Omental fat pad (tissue), 4 donors: ENCODE results near the gene FAM81A. TPM values are rescaled to one million over a fixed set of nuclear protein-coding genes. Genes with fewer than 3 reads are reported as not detected.
A peak's percentile ranks its signal among the peaks of the same experiment; 100 is the strongest.
"Not testable (repeated sequence)": the region's sequence is repeated elsewhere in the genome, so short reads cannot be mapped to it uniquely, and the experiment has no call there.

Source experiments
- ATAC-seq: fragments of 150-250 bp; one replicate; pipeline ENCODE4 v1.9.1; 2016; ENCODE audit warnings: mild to moderate bottlenecking, moderate library complexity; ENCODE audit not compliant: low FRiP score
- DNase-seq: peaks from one replicate; pipeline ENCODE4 v3.0.0-alpha.2; 2019; ENCODE audit warnings: low spot score
- CTCF ChIP-seq, 3 donors: fragments of 450-650 bp; IDR thresholded peaks; one replicate each; pipeline ENCODE4 v1.5.1; 2016 to 2017; ENCODE audit warnings: antibody characterized with exemption in 3 of 3, mild to moderate bottlenecking in 3 of 3, moderate library complexity in 2 of 3
- total RNA-seq, 4 donors: library from RNA; depleted of rRNA; stranded (reverse); fragments of >200 nt; gene quantifications; one replicate each; pipeline ENCODE4 v1.1.0, GENCODE V29; 2016

FAM81A gene
- total RNA-seq, 4 donors from 2014 or later: 0.38 to 0.93 (median 0.72) TPM; not detected in 1

- ATAC-seq: no peak
- TF ChIP-seq CTCF (IDR thresholded peaks at IDR 0.05): no peak
- DNase-seq: no peak
These were observed 81.3 kb downstream of the FAM81A start for GRCh38 chr15:59519329-59519728.

- no peak for ATAC-seq
- no peak for DNase-seq
- no peak for TF ChIP-seq CTCF (IDR thresholded peaks at IDR 0.05)
These were observed 83.5 kb downstream of the FAM81A start for GRCh38 chr15:59521443-59521842.

- DNase-seq: no peak
- no peak for ATAC-seq
- no peak for TF ChIP-seq CTCF (IDR thresholded peaks at IDR 0.05)
These were observed 85.0 kb downstream of the FAM81A start for GRCh38 chr15:59522988-59523461.

GRCh38 chr15:59523702-59524101, 85.7 kb downstream of the FAM81A start:
- no peak for ATAC-seq
- no peak for DNase-seq
- no peak for TF ChIP-seq CTCF (IDR thresholded peaks at IDR 0.05)

GRCh38 chr15:59524331-59524731, 86.3 kb downstream of the FAM81A start:
- no peak for ATAC-seq
- TF ChIP-seq CTCF (IDR thresholded peaks at IDR 0.05): no peak
- no peak for DNase-seq

GRCh38 chr15:59526466-59526865, 88.5 kb downstream of the FAM81A start:
- DNase-seq, ATAC-seq: not testable (repeated sequence)

- no peak for TF ChIP-seq CTCF (IDR thresholded peaks at IDR 0.05)
- DNase-seq: no peak
- ATAC-seq: no peak
These were observed 90.4 kb downstream of the FAM81A start for GRCh38 chr15:59528429-59528828.

- ATAC-seq: peak; percentile 96
- TF ChIP-seq CTCF (IDR thresholded peaks at IDR 0.05): peak in 1 of 3 donors; percentile 37
- DNase-seq: peak; percentile 72
These were observed 91.0 kb downstream of the FAM81A start for GRCh38 chr15:59528961-59529402.
